ENCODE data around the gene C16orf95.
"Not testable (repeated sequence)": the region's sequence is repeated elsewhere in the genome, so short reads cannot be mapped to it uniquely, and the experiment has no call there.

C16orf95 gene

DNA sequence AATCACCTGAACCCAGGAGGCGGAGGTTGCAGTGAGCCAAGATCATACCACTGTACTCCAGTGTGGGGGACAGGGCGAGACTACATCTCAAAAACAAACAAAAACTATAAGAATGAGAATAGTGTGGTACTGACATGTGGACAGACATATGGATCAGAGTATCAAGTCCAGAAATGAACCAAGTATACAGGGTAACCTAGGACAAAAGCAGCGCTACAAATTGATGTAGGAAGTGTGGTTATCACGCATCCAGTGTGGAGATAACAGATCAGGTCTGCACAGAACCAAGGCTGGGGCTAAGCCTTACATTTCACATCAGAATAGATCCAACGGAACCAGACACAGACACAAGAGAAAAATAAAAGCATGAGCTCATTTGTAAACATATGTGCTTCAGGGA is 23.0 kb upstream of the C16orf95 start:
- peaks cover 8% of the 10 kb centered on the region for H3K4me1 Mint-ChIP-seq
- H3K27ac Mint-ChIP-seq: no peak overlapping the region
- no peaks in the 10 kb centered on the region for H3K9me3 Mint-ChIP-seq
- ATAC-seq (ENCODE audit: low read depth) (no peak), DNase-seq (ENCODE audit: low spot score in 2 of 2) (no peak)
- peaks cover 40% of the 10 kb centered on the region for H3K36me3 Mint-ChIP-seq
- H3K4me3 Mint-ChIP-seq: no peak overlapping the region
- no peaks in the 10 kb centered on the region for H3K27me3 Mint-ChIP-seq

GRCh38 chr16:87339724-87340105 is 22.5 kb upstream of the C16orf95 start:
- not testable (repeated sequence) for H3K9me3 Mint-ChIP-seq; ATAC-seq (ENCODE audit: low read depth); H3K4me3 Mint-ChIP-seq; H3K27me3 Mint-ChIP-seq; H3K4me1 Mint-ChIP-seq; H3K27ac Mint-ChIP-seq; DNase-seq (ENCODE audit: low spot score in 2 of 2)
- H3K36me3 Mint-ChIP-seq: peaks cover 41% of the 10 kb centered on the region

DNA sequence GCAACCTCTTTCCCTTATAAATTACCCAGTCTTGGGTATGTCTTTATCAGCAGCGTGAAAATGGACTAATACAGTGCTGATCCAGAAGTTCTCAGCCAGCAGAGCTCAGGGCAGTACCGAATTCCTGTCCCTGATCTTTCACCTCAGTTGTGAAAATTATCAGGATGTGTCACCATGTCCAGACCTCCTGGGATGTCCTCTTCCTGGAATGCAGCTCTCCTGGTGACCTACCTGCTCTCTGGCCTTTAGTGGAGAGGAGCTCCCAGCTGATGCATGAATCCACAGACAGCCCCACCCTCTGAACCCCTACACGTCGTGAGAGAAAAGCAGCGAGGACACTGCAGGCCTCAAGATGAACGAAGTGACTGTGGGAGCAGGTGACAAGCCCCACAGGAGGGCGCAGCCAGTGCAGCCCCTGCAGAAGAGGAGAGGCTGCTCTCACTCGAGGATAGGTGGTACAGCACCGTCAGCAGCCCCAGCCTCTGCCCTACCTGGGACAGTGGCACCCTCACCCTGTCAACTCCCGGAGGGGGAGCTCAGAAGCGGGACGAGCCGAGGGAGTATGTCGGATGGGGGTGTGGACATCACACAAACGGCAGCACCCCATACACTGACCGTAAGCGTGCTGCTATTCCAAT is 22.0 kb upstream of the C16orf95 start:
- Mint-ChIP-seq H3K4me3 (no peak overlapping the region), H3K27ac (no peak overlapping the region), H3K36me3 (peaks cover 42% of the 10 kb centered on the region), H3K4me1 (peaks cover 8% of the 10 kb centered on the region), H3K27me3 (no peaks in the 10 kb centered on the region), H3K9me3 (no peaks in the 10 kb centered on the region)
- no peak for DNase-seq (ENCODE audit: low spot score in 2 of 2)
- ATAC-seq (ENCODE audit: low read depth): no peak

DNA sequence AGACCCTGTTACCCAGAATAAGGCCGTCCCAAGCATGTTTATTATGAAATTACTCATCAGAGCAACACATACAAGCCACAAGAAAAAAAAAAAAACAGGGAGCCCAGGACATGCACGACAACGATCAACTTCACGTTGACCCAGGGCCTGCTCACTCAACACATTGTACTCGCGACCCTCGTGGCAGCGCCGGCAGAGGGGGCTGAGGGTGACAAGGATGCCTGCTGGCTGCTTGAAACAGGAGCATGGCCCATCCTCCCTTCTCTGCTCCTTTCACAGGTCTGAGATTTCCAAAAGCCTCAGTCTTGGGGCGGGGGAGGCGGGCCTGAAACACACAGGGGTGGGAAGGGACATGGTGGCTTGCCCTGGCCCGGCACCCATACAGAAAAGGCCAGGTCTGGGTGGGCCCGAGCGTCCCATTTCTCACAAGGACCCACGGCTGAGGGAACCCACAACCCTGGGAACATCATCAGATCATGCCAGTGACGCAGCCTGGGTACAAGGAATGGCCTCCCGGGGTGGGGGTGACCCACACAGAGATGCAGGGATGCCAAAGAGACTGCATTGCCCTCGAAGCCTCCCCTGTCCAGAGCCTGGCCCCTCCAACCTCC is 21.1 kb upstream of the C16orf95 start:
- H3K4me1 Mint-ChIP-seq: peaks cover 8% of the 10 kb centered on the region
- DNase-seq (ENCODE audit: low spot score in 2 of 2) (no peak), ATAC-seq (ENCODE audit: low read depth) (no peak)
- H3K36me3 Mint-ChIP-seq: peaks cover 37% of the 10 kb centered on the region
- no peaks in the 10 kb centered on the region for H3K27me3 Mint-ChIP-seq
- no peak overlapping the region for H3K27ac Mint-ChIP-seq
- no peak overlapping the region for H3K4me3 Mint-ChIP-seq
- H3K9me3 Mint-ChIP-seq: no peaks in the 10 kb centered on the region

GRCh38 chr16:87337262-87337771 is 20.1 kb upstream of the C16orf95 start:
- ATAC-seq (ENCODE audit: low read depth) (no peak), DNase-seq (ENCODE audit: low spot score in 2 of 2) (no peak)
- no peak overlapping the region for H3K27ac Mint-ChIP-seq
- no peaks in the 10 kb centered on the region for H3K9me3 Mint-ChIP-seq
- H3K27me3 Mint-ChIP-seq: no peaks in the 10 kb centered on the region
- H3K4me1 Mint-ChIP-seq: peaks cover 8% of the 10 kb centered on the region
- no peak overlapping the region for H3K4me3 Mint-ChIP-seq
- peaks cover 33% of the 10 kb centered on the region for H3K36me3 Mint-ChIP-seq

- Mint-ChIP-seq H3K9me3 (no peaks in the 10 kb centered on the region), H3K4me3 (no peak overlapping the region), H3K27ac (no peak overlapping the region), H3K4me1 (peaks cover 8% of the 10 kb centered on the region), H3K27me3 (no peaks in the 10 kb centered on the region), H3K36me3 (peaks cover 31% of the 10 kb centered on the region)
- ATAC-seq (ENCODE audit: low read depth) (no peak), DNase-seq (ENCODE audit: low spot score in 2 of 2) (no peak)
These were observed 19.4 kb upstream of the C16orf95 start for GRCh38 chr16:87336434-87337240.

DNA sequence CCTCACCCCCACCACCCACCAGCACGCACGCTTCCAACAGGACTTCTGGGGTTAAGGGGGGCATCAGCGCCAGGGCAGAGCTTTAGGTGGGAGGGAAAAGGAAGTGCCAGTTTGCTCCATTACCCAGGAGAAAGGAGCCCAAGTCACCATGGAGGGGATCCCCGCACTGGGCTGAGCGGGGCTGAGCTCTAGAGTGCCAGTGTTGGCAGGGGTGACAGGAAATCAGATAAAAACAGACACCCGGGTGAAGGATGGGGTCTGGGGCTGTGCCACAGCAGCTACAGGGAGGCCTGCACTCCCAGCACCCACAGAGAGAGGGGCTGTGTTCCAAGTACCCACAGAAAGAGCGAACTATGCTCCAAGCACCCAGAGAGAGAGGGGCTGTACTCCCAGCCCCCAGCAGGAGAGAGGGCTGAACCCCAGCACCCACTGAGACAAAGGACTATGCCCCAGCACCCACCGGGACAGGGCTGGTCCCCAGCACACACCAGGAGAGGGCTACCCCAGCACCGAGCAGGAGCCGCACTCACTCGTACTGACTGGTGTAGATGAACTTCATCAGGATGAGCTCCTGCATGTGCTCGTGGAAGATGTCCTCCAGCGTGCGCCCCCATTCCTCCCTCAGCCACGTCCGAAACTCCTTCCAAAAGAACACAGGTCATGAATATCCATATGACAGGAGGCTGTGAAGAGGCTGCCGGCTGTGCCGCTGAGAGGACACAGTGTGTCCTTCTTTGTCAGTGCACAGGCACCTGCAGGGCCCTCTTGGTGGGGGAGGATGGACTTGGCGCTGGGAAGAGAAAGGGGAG is 18.6 kb upstream of the C16orf95 start:
- Mint-ChIP-seq H3K9me3 (no peaks in the 10 kb centered on the region), H3K4me3 (no peak overlapping the region), H3K4me1 (peaks cover 8% of the 10 kb centered on the region), H3K36me3 (peaks cover 30% of the 10 kb centered on the region), H3K27ac (no peak overlapping the region), H3K27me3 (no peaks in the 10 kb centered on the region)
- DNase-seq (ENCODE audit: low spot score in 2 of 2) (no peak), ATAC-seq (ENCODE audit: low read depth) (no peak)

GRCh38 chr16:87334651-87335624 is 17.7 kb upstream of the C16orf95 start:
- no peak for DNase-seq (ENCODE audit: low spot score in 2 of 2)
- no peaks in the 10 kb centered on the region for H3K9me3 Mint-ChIP-seq
- H3K36me3 Mint-ChIP-seq: peaks cover 28% of the 10 kb centered on the region
- peaks cover 8% of the 10 kb centered on the region for H3K4me1 Mint-ChIP-seq
- H3K27ac Mint-ChIP-seq: no peak overlapping the region
- H3K4me3 Mint-ChIP-seq: no peak overlapping the region
- ATAC-seq (ENCODE audit: low read depth): no peak
- no peaks in the 10 kb centered on the region for H3K27me3 Mint-ChIP-seq

DNA sequence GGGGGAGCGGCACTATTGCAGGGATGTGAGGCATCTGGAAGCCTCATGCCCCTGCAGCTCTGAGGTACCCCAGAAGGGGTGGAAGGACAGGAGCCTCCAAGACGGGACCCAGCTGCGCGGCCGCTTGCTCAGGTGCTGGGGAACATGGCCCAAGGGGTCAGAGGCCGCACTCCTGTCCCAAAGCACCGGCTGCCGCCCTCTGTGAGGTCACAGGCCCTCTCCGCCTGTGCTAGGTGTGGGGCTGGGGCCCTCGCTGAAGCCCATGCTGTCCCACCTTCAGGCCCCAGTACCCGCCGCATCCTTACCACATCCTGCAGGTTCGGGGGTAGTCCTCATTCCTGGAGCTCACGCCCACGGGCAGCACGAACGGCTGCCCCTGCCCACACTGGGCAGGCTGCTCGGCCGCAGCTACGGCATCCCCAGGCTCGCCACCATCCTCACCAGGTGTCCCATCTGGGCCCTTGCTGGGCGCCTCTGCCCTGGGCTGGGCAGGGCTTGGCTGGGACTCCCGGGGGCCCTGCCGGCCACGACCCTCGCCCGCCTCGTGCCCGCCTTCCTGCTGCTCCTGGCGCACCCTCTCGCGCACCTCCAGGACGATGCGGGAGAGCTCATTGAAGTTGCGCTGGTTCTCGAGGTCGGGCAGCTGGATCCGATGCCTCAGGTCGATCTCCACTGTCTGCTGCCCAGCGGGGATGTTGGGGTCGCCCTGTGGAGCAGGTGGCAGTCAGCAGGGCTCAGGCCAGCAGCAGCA is 16.6 kb upstream of the C16orf95 start:
- Mint-ChIP-seq H3K4me1 (peaks cover 7% of the 10 kb centered on the region), H3K4me3 (no peak overlapping the region), H3K9me3 (no peaks in the 10 kb centered on the region), H3K27ac (no peak overlapping the region), H3K27me3 (no peaks in the 10 kb centered on the region), H3K36me3 (peaks cover 19% of the 10 kb centered on the region)
- DNase-seq (ENCODE audit: low spot score in 2 of 2) (no peak), ATAC-seq (ENCODE audit: low read depth) (no peak)

- no peak overlapping the region for H3K4me3 Mint-ChIP-seq
- H3K9me3 Mint-ChIP-seq: no peaks in the 10 kb centered on the region
- H3K4me1 Mint-ChIP-seq: peaks cover 6% of the 10 kb centered on the region
- DNase-seq (ENCODE audit: low spot score in 2 of 2): no peak
- H3K27ac Mint-ChIP-seq: no peak overlapping the region
- ATAC-seq (ENCODE audit: low read depth): no peak
- no peaks in the 10 kb centered on the region for H3K27me3 Mint-ChIP-seq
- peaks cover 18% of the 10 kb centered on the region for H3K36me3 Mint-ChIP-seq
These were observed 15.9 kb upstream of the C16orf95 start for GRCh38 chr16:87333101-87333500.

DNA sequence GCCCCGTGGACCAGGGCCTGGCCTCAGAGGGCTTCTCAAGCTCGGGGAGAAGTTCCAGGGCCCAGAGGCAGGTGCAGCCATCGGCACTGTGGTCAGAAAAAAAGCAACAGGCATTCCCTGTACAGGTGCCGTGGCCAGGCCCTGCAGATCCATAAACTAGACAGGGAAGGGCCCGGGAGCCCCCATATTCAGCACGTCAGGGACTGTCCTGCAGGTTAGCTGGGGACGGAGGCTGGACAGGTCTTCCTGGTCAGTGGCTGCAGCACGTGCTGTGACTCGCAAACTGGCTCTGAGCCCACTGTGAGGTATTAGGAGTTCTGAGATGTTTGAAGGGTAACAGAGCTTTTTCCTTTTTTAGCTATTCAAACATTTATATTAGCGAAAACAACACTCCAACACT is 15.0 kb upstream of the C16orf95 start:
- no peak for ATAC-seq (ENCODE audit: low read depth)
- no peak for DNase-seq (ENCODE audit: low spot score in 2 of 2)

GRCh38 chr16:87331241-87331801 is 14.1 kb upstream of the C16orf95 start:
- no peaks in the 10 kb centered on the region for H3K27me3 Mint-ChIP-seq
- ATAC-seq (ENCODE audit: low read depth): no peak
- peaks cover 14% of the 10 kb centered on the region for H3K36me3 Mint-ChIP-seq
- H3K4me3 Mint-ChIP-seq: no peak overlapping the region
- no peak overlapping the region for H3K27ac Mint-ChIP-seq
- DNase-seq (ENCODE audit: low spot score in 2 of 2): no peak
- no peaks in the 10 kb centered on the region for H3K4me1 Mint-ChIP-seq
- no peaks in the 10 kb centered on the region for H3K9me3 Mint-ChIP-seq

More for the DNA sequence above, 15.0 kb upstream of the C16orf95 start:
- H3K27me3 Mint-ChIP-seq: no peaks in the 10 kb centered on the region
- peaks cover 4% of the 10 kb centered on the region for H3K4me1 Mint-ChIP-seq
- H3K4me3 Mint-ChIP-seq: no peak overlapping the region
- H3K27ac Mint-ChIP-seq: no peak overlapping the region
- no peaks in the 10 kb centered on the region for H3K9me3 Mint-ChIP-seq
- peaks cover 16% of the 10 kb centered on the region for H3K36me3 Mint-ChIP-seq
